K562 (cell line): ENCODE results near the gene CERS4. TPM values are rescaled to one million over a fixed set of nuclear protein-coding genes. Genes with fewer than 3 reads are reported as not detected.
A peak's percentile ranks its signal among the peaks of the same experiment; 100 is the strongest.

ENCODE experiments used
- BCOR ChIP-seq: fragments of 450-650 bp; IDR thresholded peaks from 2 replicates; pipeline ENCODE4 v1.6.1; 2016
- BRF1 ChIP-seq: IDR thresholded peaks from 3 replicates; pipeline ENCODE4 v1.6.1; 2011; ENCODE audit warnings: borderline replicate concordance, mild to moderate bottlenecking; ENCODE audit not compliant: insufficient read length; ENCODE audit errors: extremely low read depth
- CC2D1A ChIP-seq: fragments of 450-650 bp; IDR thresholded peaks from 2 replicates; pipeline ENCODE4 v1.6.1; 2017; ENCODE audit warnings: mild to moderate bottlenecking
- GTF2F1 ChIP-seq: IDR thresholded peaks from 2 replicates; pipeline ENCODE4 v1.6.1; 2011; ENCODE audit warnings: low read depth, low read length, improper control_type of control experiment
- HOXB6 ChIP-seq: fragments of 250-450 bp; sonication (Bioruptor Pico); IDR thresholded peaks from 2 replicates; pipeline ENCODE4 v1.5.1; 2022; ENCODE audit warnings: mild to moderate bottlenecking, borderline replicate concordance
- PCBP1 ChIP-seq: fragments of 200-400 bp; formaldehyde crosslinking; IDR thresholded peaks from 2 replicates; pipeline ENCODE4 v1.6.1; 2018; ENCODE audit warnings: mild to moderate bottlenecking, low read depth, low read length; ENCODE audit not compliant: poor library complexity, severe bottlenecking
- RAD21 ChIP-seq, 2 experiments: fragments of 250-450 bp in 1 of 2; fragments of 450-650 bp in 1 of 2; sonication (Bioruptor Pico) in 1 of 2; formaldehyde crosslinking in 1 of 2; IDR thresholded peaks in 1 of 2; conservative IDR thresholded peaks in 1 of 2; 2 replicates each; pipeline versions ENCODE4 v1.4.0 to v1.8.0; 2020 to 2022; ENCODE audit warnings: mild to moderate bottlenecking in 2 of 2, moderate library complexity in 1 of 2
- RBM17 ChIP-seq: fragments of 200-400 bp; formaldehyde crosslinking; IDR thresholded peaks from 2 replicates; pipeline ENCODE4 v1.6.1; 2017; ENCODE audit warnings: low read depth, mild to moderate bottlenecking, low read length, borderline replicate concordance
- SREBF1 ChIP-seq: fragments of 150-350 bp; IDR thresholded peaks from 2 replicates; pipeline ENCODE4 v1.6.1; 2014; ENCODE audit warnings: antibody characterized with exemption, low read depth, low read length, borderline replicate concordance
- ZNF408 ChIP-seq: fragments of 250-450 bp; sonication (Bioruptor Pico); IDR thresholded peaks from 2 replicates; pipeline ENCODE4 v1.4.0; 2020; ENCODE audit warnings: low read depth, mild to moderate bottlenecking, moderate library complexity
- ZNF41 ChIP-seq: fragments of 250-450 bp; sonication (Bioruptor Pico); conservative IDR thresholded peaks from 2 replicates; pipeline ENCODE4 v1.4.0; 2020; ENCODE audit warnings: mild to moderate bottlenecking
- ZNF444 ChIP-seq: fragments of 250-450 bp; sonication (Bioruptor Pico); IDR thresholded peaks from 2 replicates; pipeline ENCODE4 v1.4.0; 2020; ENCODE audit warnings: mild to moderate bottlenecking, moderate library complexity
- ZNF584 ChIP-seq: fragments of 200-800 bp; sonication (Bioruptor generic); IDR thresholded peaks from 2 replicates; pipeline ENCODE4 v1.6.1; 2016; ENCODE audit warnings: low read depth, mild to moderate bottlenecking, missing genetic modification characterization, missing compliant biosample characterization
- polyA plus RNA-seq, 8 experiments: library from polyadenylated mRNA; depleted of rRNA in 4 of 8; stranded (reverse) in 5 of 8; unstranded in 3 of 8; fragments of >200 nt; fragmentation: Nextera tagmentation in 2 of 8; fragmentation: Illumina TruSeq in 1 of 8; extraction: Ambion mirVana in 2 of 8; extraction: Trizol in 1 of 8; gene quantifications; 2 replicates each; pipeline versions ENCODE4 v1.2.1 to v1.2.3, GENCODE V29; 2011 to 2014; ENCODE audit warnings: inconsistent platforms in 1 of 8, missing spikeins in 1 of 8
- total RNA-seq, 7 experiments: library from RNA; depleted of rRNA in 6 of 7; stranded (reverse); fragments of >200 nt in 6 of 7; fragmentation: Illumina TruSeq in 2 of 7; extraction: Trizol in 2 of 7; gene quantifications; 2 replicates each; pipeline versions ENCODE4 v1.2.1 to v1.2.3, GENCODE V29; 2011 to 2021; ENCODE audit warnings: low replicate concordance in 1 of 7
- TF ChIP-seq, protein P1 (sequence below): sonication (generic); formaldehyde crosslinking; IDR thresholded peaks from 2 replicates; pipeline ENCODE4 v1.8.1; 2023; ENCODE audit warnings: mild to moderate bottlenecking, missing genetic modification reagents, moderate library complexity
- TF ChIP-seq, protein P2 (sequence below): IDR thresholded peaks from 3 replicates; pipeline ENCODE4 v1.6.1; 2011; ENCODE audit warnings: borderline replicate concordance, mild to moderate bottlenecking; ENCODE audit not compliant: insufficient read length, insufficient read depth
- TF ChIP-seq, protein P3 (sequence below): fragments of 450-650 bp; IDR thresholded peaks from 2 replicates; pipeline ENCODE4 v1.6.1; 2016; ENCODE audit warnings: low read depth

CERS4 gene
- total and polyA plus RNA-seq, 9 of the 15 experiments (the other 6 are each of a cell fraction or from before 2014, with no cell fraction given) = 0.14 to 4.4 (median 2.9) TPM; not detected in 1

DNA sequence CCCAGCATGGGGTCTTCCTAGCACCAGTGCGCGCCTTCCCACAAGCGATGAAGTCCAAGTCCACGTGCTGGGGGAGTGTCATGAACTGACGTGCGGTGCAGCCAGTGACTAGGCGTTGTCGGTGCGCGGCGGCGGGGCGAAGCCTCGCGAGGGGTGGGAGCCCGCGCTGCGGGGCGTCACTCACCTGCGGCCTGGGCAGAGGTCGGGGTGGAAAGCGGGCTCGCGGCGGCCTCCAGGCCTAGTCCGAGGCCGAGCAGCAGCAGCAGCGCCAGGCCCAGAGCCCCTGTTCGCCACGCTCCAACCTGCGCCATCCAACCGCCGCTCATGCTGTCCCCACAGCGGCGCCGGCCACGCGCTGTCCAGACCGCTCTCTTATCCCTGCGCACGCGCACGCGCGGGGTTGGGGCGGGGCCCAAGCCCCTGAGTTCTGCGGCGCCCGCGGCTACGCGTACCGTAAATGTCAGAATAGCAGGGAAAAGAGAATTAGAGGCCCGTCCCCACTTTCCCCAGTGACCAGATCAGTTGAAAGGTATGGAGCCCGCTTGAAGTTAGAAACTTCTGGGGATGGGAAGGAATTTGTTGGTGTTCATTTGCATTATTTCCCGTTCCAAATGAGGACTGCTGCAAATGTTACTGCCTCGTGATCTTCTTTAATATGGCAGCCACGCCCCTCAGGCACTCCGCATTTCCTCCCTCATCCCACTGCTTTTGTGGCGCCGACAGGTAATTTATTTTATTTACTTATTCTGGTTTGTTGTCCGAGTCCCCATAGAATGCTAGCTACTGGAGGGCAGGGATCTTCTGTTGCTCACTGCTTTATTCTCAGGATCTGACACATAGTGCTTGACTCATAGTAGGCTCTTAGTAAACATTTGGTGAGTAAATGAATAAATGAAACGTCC is 99.0 kb downstream of the CERS4 start, which contains the start of gene CD320 (continued):
- TF ChIP-seq CC2D1A = no peak
- no peak for TF ChIP-seq RAD21 (CRISPR knock-in tag; conservative IDR thresholded peaks at IDR 0.05 in 1 of 2, IDR thresholded peaks at IDR 0.05 in 1 of 2)
- TF ChIP-seq PCBP1 = peak; percentile 78
- no peak for TF ChIP-seq ZNF408
- TF ChIP-seq ZNF41 (CRISPR knock-in tag) = 0 out of 2 replicates have a peak, but pooled peaks have one; percentile 50
- TF ChIP-seq BCOR = no peak
- TF ChIP-seq, protein P1, sequence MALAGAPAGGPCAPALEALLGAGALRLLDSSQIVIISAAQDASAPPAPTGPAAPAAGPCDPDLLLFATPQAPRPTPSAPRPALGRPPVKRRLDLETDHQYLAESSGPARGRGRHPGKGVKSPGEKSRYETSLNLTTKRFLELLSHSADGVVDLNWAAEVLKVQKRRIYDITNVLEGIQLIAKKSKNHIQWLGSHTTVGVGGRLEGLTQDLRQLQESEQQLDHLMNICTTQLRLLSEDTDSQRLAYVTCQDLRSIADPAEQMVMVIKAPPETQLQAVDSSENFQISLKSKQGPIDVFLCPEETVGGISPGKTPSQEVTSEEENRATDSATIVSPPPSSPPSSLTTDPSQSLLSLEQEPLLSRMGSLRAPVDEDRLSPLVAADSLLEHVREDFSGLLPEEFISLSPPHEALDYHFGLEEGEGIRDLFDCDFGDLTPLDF (CRISPR knock-in tag) = peak; percentile 84; the same call in 1 of the 2 replicates
- no peak; the same call in 1 of the 2 replicates for TF ChIP-seq HOXB6 (CRISPR knock-in tag)
- no peak for TF ChIP-seq ZNF584 (CRISPR knock-in tag)
- TF ChIP-seq, protein P2, sequence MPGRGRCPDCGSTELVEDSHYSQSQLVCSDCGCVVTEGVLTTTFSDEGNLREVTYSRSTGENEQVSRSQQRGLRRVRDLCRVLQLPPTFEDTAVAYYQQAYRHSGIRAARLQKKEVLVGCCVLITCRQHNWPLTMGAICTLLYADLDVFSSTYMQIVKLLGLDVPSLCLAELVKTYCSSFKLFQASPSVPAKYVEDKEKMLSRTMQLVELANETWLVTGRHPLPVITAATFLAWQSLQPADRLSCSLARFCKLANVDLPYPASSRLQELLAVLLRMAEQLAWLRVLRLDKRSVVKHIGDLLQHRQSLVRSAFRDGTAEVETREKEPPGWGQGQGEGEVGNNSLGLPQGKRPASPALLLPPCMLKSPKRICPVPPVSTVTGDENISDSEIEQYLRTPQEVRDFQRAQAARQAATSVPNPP = no peak
- no peak for TF ChIP-seq ZNF444 (CRISPR knock-in tag)
- TF ChIP-seq BRF1 = no peak
- no peak for TF ChIP-seq GTF2F1
- TF ChIP-seq, protein P3, sequence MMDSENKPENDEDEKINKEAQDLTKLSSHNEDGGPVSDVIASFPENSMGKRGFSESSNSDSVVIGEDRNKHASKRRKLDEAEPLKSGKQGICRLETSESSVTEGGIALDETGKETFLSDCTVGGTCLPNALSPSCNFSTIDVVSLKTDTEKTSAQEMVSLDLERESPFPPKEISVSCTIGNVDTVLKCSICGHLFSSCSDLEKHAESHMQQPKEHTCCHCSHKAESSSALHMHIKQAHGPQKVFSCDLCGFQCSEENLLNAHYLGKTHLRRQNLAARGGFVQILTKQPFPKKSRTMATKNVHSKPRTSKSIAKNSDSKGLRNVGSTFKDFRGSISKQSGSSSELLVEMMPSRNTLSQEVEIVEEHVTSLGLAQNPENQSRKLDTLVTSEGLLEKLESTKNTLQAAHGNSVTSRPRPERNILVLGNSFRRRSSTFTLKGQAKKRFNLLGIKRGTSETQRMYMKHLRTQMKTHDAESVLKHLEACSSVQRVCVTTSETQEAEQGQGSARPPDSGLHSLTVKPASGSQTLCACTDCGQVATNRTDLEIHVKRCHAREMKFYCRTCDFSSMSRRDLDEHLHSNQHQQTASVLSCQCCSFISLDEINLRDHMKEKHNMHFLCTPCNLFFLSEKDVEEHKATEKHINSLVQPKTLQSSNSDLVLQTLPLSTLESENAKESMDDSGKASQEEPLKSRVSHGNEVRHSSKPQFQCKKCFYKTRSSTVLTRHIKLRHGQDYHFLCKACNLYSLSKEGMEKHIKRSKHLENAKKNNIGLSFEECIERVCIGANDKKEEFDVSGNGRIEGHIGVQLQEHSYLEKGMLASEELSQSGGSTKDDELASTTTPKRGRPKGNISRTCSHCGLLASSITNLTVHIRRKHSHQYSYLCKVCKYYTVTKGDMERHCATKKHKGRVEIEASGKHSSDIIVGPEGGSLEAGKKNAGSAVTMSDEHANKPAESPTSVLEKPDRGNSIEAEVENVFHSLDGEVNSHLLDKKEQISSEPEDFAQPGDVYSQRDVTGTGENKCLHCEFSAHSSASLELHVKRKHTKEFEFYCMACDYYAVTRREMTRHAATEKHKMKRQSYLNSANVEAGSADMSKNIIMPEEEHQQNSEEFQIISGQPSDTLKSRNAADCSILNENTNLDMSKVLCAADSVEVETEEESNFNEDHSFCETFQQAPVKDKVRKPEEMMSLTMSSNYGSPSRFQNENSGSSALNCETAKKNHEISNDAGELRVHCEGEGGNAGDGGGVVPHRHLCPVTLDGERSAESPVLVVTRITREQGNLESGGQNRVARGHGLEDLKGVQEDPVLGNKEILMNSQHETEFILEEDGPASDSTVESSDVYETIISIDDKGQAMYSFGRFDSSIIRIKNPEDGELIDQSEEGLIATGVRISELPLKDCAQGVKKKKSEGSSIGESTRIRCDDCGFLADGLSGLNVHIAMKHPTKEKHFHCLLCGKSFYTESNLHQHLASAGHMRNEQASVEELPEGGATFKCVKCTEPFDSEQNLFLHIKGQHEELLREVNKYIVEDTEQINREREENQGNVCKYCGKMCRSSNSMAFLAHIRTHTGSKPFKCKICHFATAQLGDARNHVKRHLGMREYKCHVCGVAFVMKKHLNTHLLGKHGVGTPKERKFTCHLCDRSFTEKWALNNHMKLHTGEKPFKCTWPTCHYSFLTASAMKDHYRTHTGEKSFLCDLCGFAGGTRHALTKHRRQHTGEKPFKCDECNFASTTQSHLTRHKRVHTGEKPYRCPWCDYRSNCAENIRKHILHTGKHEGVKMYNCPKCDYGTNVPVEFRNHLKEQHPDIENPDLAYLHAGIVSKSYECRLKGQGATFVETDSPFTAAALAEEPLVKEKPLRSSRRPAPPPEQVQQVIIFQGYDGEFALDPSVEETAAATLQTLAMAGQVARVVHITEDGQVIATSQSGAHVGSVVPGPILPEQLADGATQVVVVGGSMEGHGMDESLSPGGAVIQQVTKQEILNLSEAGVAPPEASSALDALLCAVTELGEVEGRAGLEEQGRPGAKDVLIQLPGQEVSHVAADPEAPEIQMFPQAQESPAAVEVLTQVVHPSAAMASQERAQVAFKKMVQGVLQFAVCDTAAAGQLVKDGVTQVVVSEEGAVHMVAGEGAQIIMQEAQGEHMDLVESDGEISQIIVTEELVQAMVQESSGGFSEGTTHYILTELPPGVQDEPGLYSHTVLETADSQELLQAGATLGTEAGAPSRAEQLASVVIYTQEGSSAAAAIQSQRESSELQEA = no peak
- no peak for TF ChIP-seq SREBF1
- no peak for TF ChIP-seq RBM17
